Activated B cell treated with CpG ODN at 0.5 μM for 24 hours (primary cell): ENCODE results near the gene GRAMD1C. TPM values are rescaled to one million over a fixed set of nuclear protein-coding genes. Genes with fewer than 3 reads are reported as not detected.

Experiments
- ATAC-seq: fragments of 200-7000 bp; cut with Tn5 transposase; one replicate; pipeline ENCODE4 v1.10.0; 2021; ENCODE audit warnings: low read depth, mild to moderate bottlenecking, moderate library complexity
- CTCF ChIA-PET: fragments of 350-600 bp; sonication (Branson Sonifier 250); formaldehyde crosslinking; loops from one replicate; lab custom pipeline; 2021; ENCODE audit warnings: antibody characterized with exemption; lab: Charles Lee
- POLR2A ChIA-PET: fragments of 350-600 bp; sonication (Branson Sonifier 250); formaldehyde crosslinking; loops from one replicate; lab custom pipeline; 2021; ENCODE audit warnings: antibody characterized with exemption; lab: Charles Lee
- DNase-seq: peaks from one replicate; pipeline ENCODE4 v3.0.0; 2022
- H3K27ac Mint-ChIP-seq: one replicate; pipeline ENCODE4 v1.8.0; 2020; ENCODE audit warnings: mixed read lengths
- H3K27me3 Mint-ChIP-seq: one replicate; pipeline ENCODE4 v1.8.0; 2021; ENCODE audit warnings: mixed read lengths
- H3K36me3 Mint-ChIP-seq: one replicate; pipeline ENCODE4 v1.8.0; 2021; ENCODE audit warnings: low read depth, mixed read lengths
- H3K4me1 Mint-ChIP-seq: one replicate; pipeline ENCODE4 v1.8.0; 2021; ENCODE audit warnings: mixed read lengths
- H3K4me3 Mint-ChIP-seq: one replicate; pipeline ENCODE4 v1.8.0; 2020; ENCODE audit warnings: mild to moderate bottlenecking, mixed read lengths
- H3K9me3 Mint-ChIP-seq: one replicate; pipeline ENCODE4 v1.8.0; 2020; ENCODE audit warnings: mixed read lengths
- CTCF ChIP-seq: fragments of 200-600 bp; IDR thresholded peaks from one replicate; pipeline ENCODE4 v1.8.0; 2022; ENCODE audit warnings: antibody characterized with exemption, mild to moderate bottlenecking
- intact Hi-C: fragments of 100-400 bp; cut with micrococcal nuclease; formaldehyde crosslinking; loops from one replicate; pipeline ENCODE4 v1.15.1; 2024
- total RNA-seq: library from RNA; stranded (reverse); gene quantifications from 2 replicates; pipeline ENCODE4 v1.2.3, GENCODE V29; 2022

Gene GRAMD1C
- total RNA-seq, 1 donor from 2014 or later: 12.2 TPM

- H3K4me3 Mint-ChIP-seq: no peak overlapping the region
- no peak for DNase-seq
- ChIA-PET POLR2A (no interaction called here), CTCF (no interaction called here)
- no peak for TF ChIP-seq CTCF
- H3K36me3 Mint-ChIP-seq: peaks cover 16% of the 10 kb centered on the region
- ATAC-seq: no peak
- no peaks in the 10 kb centered on the region for H3K4me1 Mint-ChIP-seq
- no peaks in the 10 kb centered on the region for H3K27me3 Mint-ChIP-seq
- no peak overlapping the region for H3K27ac Mint-ChIP-seq
- peaks cover 5% of the 10 kb centered on the region for H3K9me3 Mint-ChIP-seq
- intact Hi-C loops: no loop called here
Observed at GRCh38 chr3:113867506-113867905, 28.9 kb downstream of the GRAMD1C start.

- Mint-ChIP-seq H3K4me3 (no peak overlapping the region), H3K27me3 (no peaks in the 10 kb centered on the region), H3K36me3 (peaks cover 23% of the 10 kb centered on the region), H3K4me1 (no peaks in the 10 kb centered on the region), H3K9me3 (no peaks in the 10 kb centered on the region), H3K27ac (no peak overlapping the region)
- TF ChIP-seq CTCF: no peak
- POLR2A ChIA-PET: no interaction called here
- DNase-seq (no peak), ATAC-seq (no peak)
- CTCF ChIA-PET: no interaction called here
- intact Hi-C loops: no loop called here
Observed at GRCh38 chr3:113873293-113873692, 34.7 kb downstream of the GRAMD1C start.

GRCh38 chr3:113873814-113874526, 35.4 kb downstream of the GRAMD1C start:
- POLR2A ChIA-PET: no interaction called here

GRCh38 chr3:113878403-113878802, 39.8 kb downstream of the GRAMD1C start:
- intact Hi-C loops: no loop called here
- ATAC-seq (no peak), DNase-seq (no peak)
- CTCF ChIA-PET: no interaction called here
- POLR2A ChIA-PET: no interaction called here
- H3K9me3 Mint-ChIP-seq: no peaks in the 10 kb centered on the region
- H3K4me3 Mint-ChIP-seq: no peak overlapping the region
- peaks cover 32% of the 10 kb centered on the region for H3K36me3 Mint-ChIP-seq
- H3K27ac Mint-ChIP-seq: no peak overlapping the region
- H3K4me1 Mint-ChIP-seq: no peaks in the 10 kb centered on the region
- no peak for TF ChIP-seq CTCF
- H3K27me3 Mint-ChIP-seq: no peaks in the 10 kb centered on the region

More at GRCh38 chr3:113873814-113874526, 35.4 kb downstream of the GRAMD1C start:
- Mint-ChIP-seq H3K4me1 (no peaks in the 10 kb centered on the region), H3K27ac (no peak overlapping the region), H3K4me3 (no peak overlapping the region), H3K9me3 (no peaks in the 10 kb centered on the region), H3K36me3 (peaks cover 27% of the 10 kb centered on the region), H3K27me3 (no peaks in the 10 kb centered on the region)
- no peak for TF ChIP-seq CTCF
- DNase-seq (no peak), ATAC-seq (no peak)
- intact Hi-C loops: no loop called here
- CTCF ChIA-PET: no interaction called here

- intact Hi-C loops: no loop called here
- Mint-ChIP-seq H3K27ac (no peak overlapping the region), H3K9me3 (peaks cover 3% of the 10 kb centered on the region), H3K36me3 (peaks cover 18% of the 10 kb centered on the region), H3K4me3 (no peak overlapping the region), H3K27me3 (no peaks in the 10 kb centered on the region), H3K4me1 (no peaks in the 10 kb centered on the region)
- no peak for ATAC-seq
- ChIA-PET POLR2A (no interaction called here), CTCF (no interaction called here)
- DNase-seq: no peak
- TF ChIP-seq CTCF: no peak
Observed at GRCh38 chr3:113885050-113885449, 46.5 kb downstream of the GRAMD1C start.
